Transverse colon (tissue), 3 donors: ENCODE measurements around the gene ARFGEF2.

ENCODE experiments used
- CTCF ChIP-seq, 5 experiments: fragments of 200-600 bp in 3 of 5; fragments of 450-650 bp in 2 of 5; sonication (generic) in 3 of 5; IDR thresholded peaks; 1 replicate in 2 of 5; 2 replicates in 3 of 5; pipeline ENCODE4 v1.5.1; 2016 to 2017; ENCODE audit warnings: antibody characterized with exemption in 5 of 5, inconsistent platforms in 3 of 5, mild to moderate bottlenecking in 2 of 5, moderate library complexity in 1 of 5
- POLR2A ChIP-seq: fragments of 450-650 bp; IDR thresholded peaks from one replicate; pipeline ENCODE4 v1.6.1; 2016; ENCODE audit warnings: antibody characterized with exemption, mild to moderate bottlenecking, moderate library complexity

DNA sequence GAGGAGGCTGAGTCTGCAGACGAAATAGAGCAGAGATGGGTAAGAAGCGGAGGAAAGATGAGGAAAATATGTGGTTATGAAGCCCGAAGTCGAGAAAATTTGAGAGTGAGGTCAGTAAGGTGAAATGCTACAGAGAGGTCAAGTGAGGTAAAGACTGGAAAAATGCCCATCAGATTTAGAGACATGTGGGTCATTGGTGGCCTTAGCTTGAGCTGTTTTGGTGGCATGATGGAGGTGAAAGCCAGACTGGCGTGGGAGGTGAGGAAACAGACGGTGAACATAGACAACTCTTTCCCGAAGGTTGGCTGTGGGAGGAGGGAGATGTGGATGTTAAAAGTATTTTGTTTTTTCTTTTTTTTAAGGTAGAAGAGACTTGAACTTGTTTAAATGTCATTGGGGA is 9.4 kb downstream of the ARFGEF2 start:
- no peak for TF ChIP-seq CTCF (IDR thresholded peaks at IDR 0.05)
- TF ChIP-seq POLR2A = no peak
